ENCODE data around the gene SGSM1.
A peak's percentile ranks its signal among the peaks of the same experiment; 100 is the strongest.

SGSM1 gene

GRCh38 chr22:24930678-24931077 lies 124.7 kb downstream of the SGSM1 start:
- in situ Hi-C loops (cut with HindIII; ENCODE audit: low pct_ligation_motif_present, low pct_unique_long_range_greater_than_20kb, low sequenced_read_pairs): no loop called here
- DNase-seq: no peak

GRCh38 chr22:24935771-24936483 lies 129.9 kb downstream of the SGSM1 start:
- in situ Hi-C loops (cut with HindIII; ENCODE audit: low pct_ligation_motif_present, low pct_unique_long_range_greater_than_20kb, low sequenced_read_pairs): no loop called here
- no peak for DNase-seq

- peak; percentile 31 for DNase-seq
- in situ Hi-C loops (cut with HindIII; ENCODE audit: low pct_ligation_motif_present, low pct_unique_long_range_greater_than_20kb, low sequenced_read_pairs): no loop called here
These were observed 131.1 kb downstream of the SGSM1 start for GRCh38 chr22:24937114-24937513.

GRCh38 chr22:24938741-24939341 lies 132.8 kb downstream of the SGSM1 start:
- in situ Hi-C loops (cut with HindIII; ENCODE audit: low pct_ligation_motif_present, low pct_unique_long_range_greater_than_20kb, low sequenced_read_pairs): no loop called here
- peak; percentile 49 for DNase-seq

- no peak for DNase-seq
- in situ Hi-C loops (cut with HindIII; ENCODE audit: low pct_ligation_motif_present, low pct_unique_long_range_greater_than_20kb, low sequenced_read_pairs): no loop called here
These were observed 136.3 kb downstream of the SGSM1 start for GRCh38 chr22:24942301-24942700.

GRCh38 chr22:24944217-24944937 lies 138.4 kb downstream of the SGSM1 start:
- in situ Hi-C loops (cut with HindIII; ENCODE audit: low pct_ligation_motif_present, low pct_unique_long_range_greater_than_20kb, low sequenced_read_pairs): no loop called here

GRCh38 chr22:24945430-24945829 lies 139.4 kb downstream of the SGSM1 start:
- in situ Hi-C loops (cut with HindIII; ENCODE audit: low pct_ligation_motif_present, low pct_unique_long_range_greater_than_20kb, low sequenced_read_pairs): no loop called here
- no peak for DNase-seq

More at GRCh38 chr22:24944217-24944937, 138.4 kb downstream of the SGSM1 start:
- DNase-seq: no peak

GRCh38 chr22:24947383-24947782 lies 141.4 kb downstream of the SGSM1 start:
- in situ Hi-C loops (cut with HindIII; ENCODE audit: low pct_ligation_motif_present, low pct_unique_long_range_greater_than_20kb, low sequenced_read_pairs): no loop called here
- no peak for DNase-seq

- no peak for DNase-seq
- in situ Hi-C loops (cut with HindIII; ENCODE audit: low pct_ligation_motif_present, low pct_unique_long_range_greater_than_20kb, low sequenced_read_pairs): no loop called here
These were observed 141.9 kb downstream of the SGSM1 start for GRCh38 chr22:24947881-24948280.

GRCh38 chr22:24948356-24949202 lies 142.6 kb downstream of the SGSM1 start:
- DNase-seq: no peak
- in situ Hi-C loops (cut with HindIII; ENCODE audit: low pct_ligation_motif_present, low pct_unique_long_range_greater_than_20kb, low sequenced_read_pairs): no loop called here

GRCh38 chr22:24950272-24950902 lies 144.4 kb downstream of the SGSM1 start:
- in situ Hi-C loops (cut with HindIII; ENCODE audit: low pct_ligation_motif_present, low pct_unique_long_range_greater_than_20kb, low sequenced_read_pairs): no loop called here
- DNase-seq: no peak

GRCh38 chr22:24951942-24952836 lies 146.2 kb downstream of the SGSM1 start, which contains the start of gene KIAA1671:
TSS of gene KIAA1671 (plus strand) at chr22:24952716. CDS start at chr22:25028000, 75,284 bp downstream.
- in situ Hi-C loops (cut with HindIII; ENCODE audit: low pct_ligation_motif_present, low pct_unique_long_range_greater_than_20kb, low sequenced_read_pairs): no loop called here
- peak; percentile 81 for DNase-seq

- DNase-seq: peak; percentile 80
- in situ Hi-C loops (cut with HindIII; ENCODE audit: low pct_ligation_motif_present, low pct_unique_long_range_greater_than_20kb, low sequenced_read_pairs): no loop called here
These were observed 146.9 kb downstream of the SGSM1 start for GRCh38 chr22:24952837-24953383.

- in situ Hi-C loops (cut with HindIII; ENCODE audit: low pct_ligation_motif_present, low pct_unique_long_range_greater_than_20kb, low sequenced_read_pairs): no loop called here
- DNase-seq: no peak
These were observed 147.5 kb downstream of the SGSM1 start for GRCh38 chr22:24953384-24954113.

- in situ Hi-C loops (cut with HindIII; ENCODE audit: low pct_ligation_motif_present, low pct_unique_long_range_greater_than_20kb, low sequenced_read_pairs): no loop called here
- peak; percentile 14 for DNase-seq
These were observed 148.1 kb downstream of the SGSM1 start for GRCh38 chr22:24954114-24954463.

- no peak for DNase-seq
- in situ Hi-C loops (cut with HindIII; ENCODE audit: low pct_ligation_motif_present, low pct_unique_long_range_greater_than_20kb, low sequenced_read_pairs): no loop called here
These were observed 148.8 kb downstream of the SGSM1 start for GRCh38 chr22:24954856-24955255.

- no peak for DNase-seq
- in situ Hi-C loops (cut with HindIII; ENCODE audit: low pct_ligation_motif_present, low pct_unique_long_range_greater_than_20kb, low sequenced_read_pairs): no loop called here
These were observed 151.0 kb downstream of the SGSM1 start for GRCh38 chr22:24957043-24957442.

Data from ACHN (cell line).